Heart left ventricle (tissue), 13 donors: ENCODE data around the gene WWOX.

ENCODE experiments used
- CTCF ChIP-seq, 12 donors: fragments of 200-600 bp; sonication (generic) in 4 of 12; IDR thresholded peaks; one replicate each; pipeline versions ENCODE4 v1.5.0 to v1.8.0; 2018 to 2022; ENCODE audit warnings: antibody characterized with exemption in 12 of 12, mild to moderate bottlenecking in 5 of 12
- POLR2A ChIP-seq, 2 donors: fragments of 450-650 bp; IDR thresholded peaks; one replicate each; pipeline ENCODE4 v1.6.1; 2017; ENCODE audit warnings: antibody characterized with exemption in 2 of 2, mild to moderate bottlenecking in 2 of 2, moderate library complexity in 2 of 2
- donor health status: ischemic (EF 13 %, LVEDD 7.1; RV severe dilation, severe dysfunction).
- donor health status: DM: no; HTN: yes; CAD: no.
- donor health status: DM: no; HTN: no; CAD: no.
- donor health status: ischemic (EF 25% LVEDD 6.9; RV normal size, moderate dysfunction).
- donor health status: ischemic (EF 25% LVEDD 5.7; RV mildly dilated, moderate dysfunction).
- donor health status: ischemic (EF 35%, LVEDD 5.7; RV mildly dilated, moderate dysfunction).
- donor health status: nonischemic (EF 11% LVEDD 7.7; RV severe dilation, severe dysfunction).
- donor health status: DM: yes; HTN: yes; CAD: no.
- donor health status: PGD.
- donor health status: ischemic (EF 29% LVEDD 5.4; RV normal size, mild dysfunction).
- donor health status: nonischemic (EF 23%, LVEDD 6.1; RV moderate dilation, normal function).

- TF ChIP-seq CTCF (IDR thresholded peaks at IDR 0.05) (no peak), POLR2A (IDR thresholded peaks at IDR 0.05) (no peak)
These were observed 422.9 kb downstream of the WWOX start for GRCh38 chr16:78522327-78522726.
